GM21528 (cell line): ENCODE results near the gene VWA5A.
"Not testable (repeated sequence)": the region's sequence is repeated elsewhere in the genome, so short reads cannot be mapped to it uniquely, and the experiment has no call there.

Experiments
- ATAC-seq: cut with Tn5 transposase; IDR thresholded peaks from one replicate; pipeline ENCODE4 v1.9.1; 2021; ENCODE audit warnings: mild to moderate bottlenecking, moderate library complexity; ENCODE audit not compliant: unreplicated experiment, low FRiP score

Gene VWA5A

DNA sequence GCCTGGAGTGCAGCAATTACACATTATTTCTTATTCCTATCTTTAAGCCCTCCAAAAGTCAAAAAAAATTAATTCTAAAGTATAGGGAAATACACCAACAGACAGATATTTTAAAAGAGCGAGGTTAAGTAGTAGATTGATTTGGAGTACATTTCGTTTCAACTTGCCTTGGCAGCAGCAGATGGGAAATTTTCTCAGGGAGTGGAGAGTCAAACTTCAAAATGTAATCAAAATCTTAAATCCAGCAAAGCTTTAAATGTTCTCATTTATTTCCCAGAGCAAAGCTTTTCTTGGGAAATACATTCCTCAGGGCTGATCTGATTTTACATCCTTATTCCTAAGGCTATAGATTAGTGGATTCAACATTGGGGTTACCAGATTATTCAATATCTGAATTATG, 21.9 kb upstream of the VWA5A start:
- no peak for ATAC-seq

DNA sequence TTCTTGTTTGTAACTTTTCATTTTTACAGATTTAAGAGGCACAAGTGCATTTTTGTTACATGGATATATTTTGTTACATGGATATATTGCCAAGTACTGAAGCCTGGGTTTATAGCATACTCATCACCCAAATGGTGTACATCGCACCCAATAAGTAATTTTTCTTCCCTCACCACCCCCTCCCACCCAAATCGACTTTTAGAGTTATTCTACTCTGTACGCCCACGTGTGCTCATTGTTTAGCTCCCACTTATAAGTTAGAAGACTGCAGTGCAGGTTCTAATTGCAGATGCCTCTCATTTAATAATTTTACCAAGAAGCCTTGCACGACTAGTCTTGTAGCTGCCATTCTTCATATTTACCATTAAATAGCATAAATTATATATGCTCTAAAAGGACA, 20.5 kb upstream of the VWA5A start:
- ATAC-seq: no peak

DNA sequence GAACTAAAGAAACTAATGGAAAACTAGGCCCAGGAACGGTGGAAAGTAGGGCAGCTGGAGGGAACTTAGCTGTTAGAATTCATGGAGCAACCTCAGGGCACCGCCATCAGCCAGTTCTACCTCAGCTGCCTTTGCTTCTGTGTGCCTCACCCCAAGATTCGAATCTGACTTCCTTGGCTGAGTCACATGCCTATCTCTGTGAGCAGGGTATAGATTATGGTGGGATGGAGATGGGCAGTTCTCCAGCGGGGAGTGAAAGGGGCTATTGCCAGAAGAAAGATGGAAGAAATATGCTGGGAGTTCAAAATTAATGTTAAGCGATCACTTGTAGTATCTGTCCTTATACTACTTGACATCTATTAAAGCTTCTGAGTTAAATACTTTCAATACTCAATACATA, 18.9 kb upstream of the VWA5A start:
- ATAC-seq: no peak

DNA sequence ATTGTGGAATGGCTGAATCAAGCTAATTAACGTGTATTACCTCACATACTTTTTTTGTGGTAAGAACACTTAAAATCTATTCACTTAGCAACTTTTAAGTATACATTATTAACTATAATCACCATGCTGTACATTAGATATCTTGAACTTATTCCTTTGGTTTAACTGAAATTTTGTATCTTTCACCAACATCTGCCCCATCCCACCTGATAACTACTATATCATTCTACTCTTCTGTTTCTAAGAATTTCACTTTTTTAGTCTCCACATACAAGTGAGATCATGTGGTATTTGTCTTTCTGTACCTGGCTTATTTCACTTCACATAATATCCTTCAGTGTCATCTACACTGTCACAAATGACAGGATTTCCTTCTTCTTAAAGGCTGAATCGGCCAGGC, 17.1 kb upstream of the VWA5A start:
- no peak for ATAC-seq

DNA sequence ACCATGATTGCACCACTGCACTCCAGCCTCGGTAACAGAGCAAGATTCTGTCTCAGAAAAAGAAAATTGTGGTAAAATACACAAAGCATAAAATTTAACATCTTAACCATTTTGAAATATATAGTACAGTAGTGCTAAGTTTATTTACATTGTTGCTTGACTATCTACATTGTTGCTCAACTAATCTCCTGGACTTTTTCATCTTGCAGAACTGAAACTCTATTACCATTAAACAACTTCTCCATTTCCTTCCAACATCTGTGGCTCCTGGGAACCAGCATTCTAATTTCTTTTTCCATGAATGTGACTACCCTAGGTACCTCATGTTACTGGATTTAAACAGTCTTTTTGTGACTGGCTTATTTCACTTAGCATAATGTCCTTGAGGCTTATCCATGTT, 13.5 kb upstream of the VWA5A start:
- no peak for ATAC-seq

DNA sequence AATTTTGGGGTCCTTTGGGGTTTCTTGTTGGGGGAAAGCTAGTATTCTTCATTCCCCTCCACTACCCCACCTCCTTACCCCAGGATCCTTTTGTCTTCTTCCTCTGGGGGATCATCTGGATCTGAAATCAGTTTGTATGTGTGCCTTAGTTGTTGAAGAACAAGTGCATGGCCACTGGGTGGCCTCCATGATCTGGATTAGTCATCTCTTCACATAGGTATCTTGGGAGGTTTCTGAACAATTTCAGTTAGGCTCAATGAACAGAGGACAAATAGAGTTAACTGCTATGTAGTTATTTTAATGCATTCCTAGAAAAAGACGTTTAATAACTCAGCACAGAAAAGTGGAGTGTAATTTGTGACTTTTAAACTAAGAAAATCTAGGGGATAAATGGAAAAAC, 7.1 kb upstream of the VWA5A start:
- ATAC-seq: no peak

DNA sequence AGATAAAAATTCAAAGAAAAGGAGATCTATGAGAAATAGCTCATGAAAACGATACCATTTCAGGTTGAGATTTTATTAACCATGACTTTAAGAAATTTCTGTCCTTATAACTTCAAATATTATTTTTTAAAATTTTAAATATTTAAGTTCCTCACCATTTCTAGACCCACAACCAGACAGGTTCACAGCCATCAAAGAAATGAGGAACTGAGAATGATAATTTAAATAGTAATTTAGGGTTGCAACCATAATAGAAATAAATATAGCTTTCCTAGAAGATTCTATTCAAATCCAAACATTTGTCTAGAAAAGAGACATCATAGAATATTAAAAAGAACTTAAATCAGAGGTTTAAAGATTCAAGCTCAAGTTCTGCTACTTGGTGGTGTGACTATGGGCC, 5.9 kb upstream of the VWA5A start:
- ATAC-seq: no peak

DNA sequence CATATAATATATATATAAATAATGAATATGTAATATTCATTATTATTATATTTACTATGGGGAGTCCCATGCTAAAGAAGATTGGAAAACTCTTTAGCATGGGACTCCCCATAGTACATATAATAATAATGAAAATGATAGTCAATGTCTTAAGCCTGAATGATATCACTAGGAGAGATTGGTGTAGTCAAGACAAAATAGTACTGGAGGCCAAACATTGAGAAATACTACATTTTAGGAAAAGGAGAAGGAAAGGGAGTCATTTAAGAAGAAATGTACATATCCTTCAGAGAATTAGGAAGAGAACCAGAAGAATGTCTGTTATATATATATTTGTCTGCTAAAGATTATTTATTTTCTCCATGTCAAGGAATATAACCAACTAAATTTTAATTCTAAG, 5.0 kb upstream of the VWA5A start:
- ATAC-seq: no peak

DNA sequence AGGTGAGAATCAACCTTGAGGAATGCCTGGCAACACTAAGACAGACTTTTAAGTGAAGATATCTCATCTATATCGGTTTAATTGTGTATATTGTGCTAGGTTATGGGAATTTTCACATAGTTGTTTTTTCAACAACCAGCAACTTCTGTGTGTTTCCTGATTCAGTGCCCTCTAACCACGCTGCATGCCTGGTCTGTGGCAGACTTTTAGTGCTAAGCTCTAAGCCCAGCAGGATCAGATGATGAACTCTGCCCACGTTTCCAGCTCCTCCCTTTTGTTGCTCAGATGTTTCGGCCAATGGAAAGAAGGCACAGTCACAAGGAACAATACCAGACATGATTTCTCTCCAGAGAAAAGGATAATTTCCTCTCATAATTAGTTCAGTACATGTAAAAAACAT, 1.4 kb upstream of the VWA5A start:
- no peak for ATAC-seq

DNA sequence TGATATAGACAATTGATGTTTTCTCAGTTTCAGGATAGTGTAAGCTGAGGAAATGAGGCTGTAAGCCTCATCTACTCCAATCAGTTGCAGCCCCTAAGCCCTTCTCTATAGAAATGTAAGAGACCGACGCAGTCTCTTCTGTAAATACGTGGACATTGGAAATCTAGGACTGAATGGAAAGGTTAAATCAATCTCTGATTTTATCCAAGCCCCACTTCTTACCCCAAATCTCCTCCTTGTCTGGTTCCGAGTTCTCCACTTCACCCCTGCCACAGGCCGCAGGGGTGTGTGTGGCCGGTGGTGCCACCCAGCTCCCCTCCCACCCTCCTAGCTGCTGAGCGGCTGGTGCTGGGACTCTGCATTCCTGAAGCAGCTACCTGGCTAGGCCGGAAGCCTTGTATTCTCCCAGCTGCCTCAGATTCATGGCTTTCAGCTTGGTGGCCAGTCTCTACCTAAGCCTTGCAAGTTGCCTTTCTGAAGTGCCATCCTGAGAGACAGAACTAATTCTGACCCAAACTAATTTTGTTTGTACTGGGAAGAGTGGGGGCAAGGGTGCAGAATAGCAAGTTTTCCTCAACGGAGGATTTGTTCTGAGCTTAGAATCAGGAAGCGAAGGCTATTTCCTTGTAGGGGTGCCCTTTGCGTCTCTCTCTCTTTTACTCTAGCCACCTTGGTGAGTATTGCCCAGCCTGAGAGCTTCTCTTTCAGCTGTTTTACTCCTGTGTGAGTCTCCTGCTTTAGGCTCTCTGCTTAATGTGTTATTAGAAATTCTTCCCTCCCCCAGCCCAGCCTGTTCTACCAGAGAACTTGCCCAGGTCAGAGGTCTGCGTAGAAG, 749 bp downstream of the VWA5A start:
- ATAC-seq: peak; percentile 37

DNA sequence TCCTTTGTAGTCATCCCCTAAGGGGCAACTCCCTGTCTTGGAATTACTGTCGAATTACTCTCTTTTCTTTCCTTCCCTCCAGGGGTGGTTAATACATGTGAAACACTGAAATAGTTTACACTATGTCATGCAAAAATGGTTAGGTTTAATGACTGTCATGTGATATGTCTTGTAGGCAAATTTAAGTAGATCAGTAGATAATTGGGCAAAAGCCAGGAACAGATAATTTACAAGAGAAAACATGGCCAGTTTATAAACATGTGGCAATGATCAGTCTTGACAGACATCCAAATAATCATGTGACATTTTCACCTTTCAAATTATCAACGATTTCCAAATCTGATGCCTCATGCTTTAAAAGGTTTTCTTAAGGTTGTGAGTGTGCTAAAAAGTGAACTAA, 3.9 kb downstream of the VWA5A start:
- no peak for ATAC-seq

DNA sequence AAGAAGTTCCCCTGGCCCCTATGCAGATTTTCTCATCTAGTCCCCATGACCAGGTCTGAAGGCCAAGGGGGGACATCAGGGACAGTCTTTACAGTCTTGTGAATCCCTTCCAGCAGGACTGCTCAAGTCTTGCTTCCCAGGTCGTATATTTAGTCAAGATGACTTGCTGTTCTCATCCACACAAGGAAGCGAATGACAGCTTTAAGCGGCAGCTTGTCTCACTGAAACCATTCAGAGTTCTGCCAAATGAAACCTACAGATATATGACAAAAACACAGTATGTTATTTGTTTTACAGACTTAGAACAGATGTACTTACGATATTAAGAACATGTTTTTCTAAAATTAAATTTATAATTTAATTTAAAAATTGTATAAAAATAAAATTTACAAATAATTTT, 5.6 kb downstream of the VWA5A start:
- no peak for ATAC-seq

DNA sequence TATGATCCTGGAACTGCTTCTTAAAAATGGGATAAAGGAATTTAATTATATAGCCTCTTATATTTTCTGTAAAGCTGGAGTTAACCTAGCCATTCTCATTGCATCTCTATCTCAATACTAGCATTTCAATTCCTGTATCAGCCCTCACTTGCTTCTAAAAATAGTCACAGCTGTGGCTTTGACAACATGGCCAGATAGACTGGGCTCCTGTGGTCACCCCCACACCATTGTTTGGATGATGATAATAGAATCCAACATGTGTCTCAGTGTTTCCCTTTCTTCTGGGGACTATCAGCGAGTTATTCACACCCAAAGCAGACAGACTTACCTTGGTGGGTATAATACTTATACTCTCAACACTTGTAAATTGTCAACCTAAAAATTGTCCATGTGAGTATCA, 6.9 kb downstream of the VWA5A start:
- ATAC-seq: no peak

DNA sequence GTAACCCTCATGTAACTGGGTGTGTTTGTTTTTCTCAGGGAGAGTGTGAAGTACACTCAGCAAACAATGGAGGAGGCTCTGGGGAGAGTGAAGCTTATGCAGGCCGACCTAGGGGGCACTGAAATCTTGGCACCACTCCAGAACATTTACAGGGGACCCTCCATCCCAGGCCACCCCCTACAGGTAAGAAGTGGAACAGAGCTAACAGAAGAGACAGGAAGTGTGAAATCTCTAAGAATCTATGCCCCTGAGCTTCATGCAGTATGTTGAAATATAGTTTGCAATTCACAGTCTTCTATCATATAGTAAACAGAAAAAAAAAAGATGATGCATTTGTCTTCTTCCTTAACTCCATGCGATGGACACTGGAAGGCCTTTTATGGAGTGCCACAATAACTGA, 8.4 kb downstream of the VWA5A start:
- ATAC-seq: no peak

DNA sequence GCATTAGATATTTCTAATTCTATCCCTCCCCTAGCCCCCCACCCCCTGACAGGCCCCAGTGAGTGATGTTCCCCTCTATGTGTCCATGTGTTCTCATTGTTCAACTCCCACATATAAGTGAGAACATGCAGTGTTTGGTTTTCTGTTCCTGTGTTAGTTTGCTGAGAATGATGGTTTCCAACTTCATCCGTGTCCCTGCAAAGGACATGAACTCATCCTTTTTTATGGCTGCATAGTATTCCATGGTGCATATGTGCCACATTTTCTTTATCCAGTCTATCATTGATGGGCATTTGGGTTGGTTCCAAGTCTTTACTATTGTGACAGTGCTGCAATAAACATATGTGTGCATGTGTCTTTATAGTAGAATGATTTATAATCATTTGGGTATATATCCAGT, 11.9 kb downstream of the VWA5A start:
- ATAC-seq: not testable (repeated sequence)

DNA sequence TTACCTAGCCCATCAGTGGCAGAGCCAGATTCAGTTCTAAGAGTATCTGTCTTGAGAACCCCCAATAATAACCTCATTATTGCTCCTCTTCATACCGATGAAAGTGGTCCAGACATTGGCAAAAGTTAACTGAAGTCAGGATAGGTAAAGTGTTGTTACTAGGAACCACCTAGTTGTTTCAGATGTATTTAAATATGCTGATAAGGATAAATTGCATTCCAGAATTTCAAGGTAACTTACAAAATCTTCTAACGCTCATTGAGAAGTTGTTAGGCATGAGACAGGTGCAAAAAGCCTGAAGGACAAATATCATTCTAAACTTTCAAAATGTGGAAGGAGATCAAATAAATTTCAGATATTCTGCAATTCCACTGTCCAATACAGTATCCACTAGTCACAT, 27.8 kb downstream of the VWA5A start:
- no peak for ATAC-seq

DNA sequence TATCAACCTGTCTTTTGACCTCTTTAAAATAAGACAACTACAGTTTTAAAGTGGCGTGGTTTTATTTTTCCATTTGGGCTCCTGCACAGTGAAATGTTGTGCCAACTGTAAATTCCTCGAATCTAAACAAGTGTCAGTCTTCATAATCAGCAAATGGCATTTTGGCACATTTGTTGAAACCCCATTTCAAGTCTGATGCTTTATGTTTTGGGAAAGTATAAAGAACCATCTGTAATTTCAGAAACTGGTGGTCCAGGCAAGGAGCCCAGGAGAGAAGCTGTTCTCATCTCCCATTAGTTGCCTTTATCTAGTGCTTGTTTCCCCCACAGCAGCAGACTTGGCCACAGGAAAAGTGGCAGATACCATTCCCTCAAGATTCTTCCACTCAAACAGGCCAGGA, 32.7 kb downstream of the VWA5A start:
- ATAC-seq: no peak

DNA sequence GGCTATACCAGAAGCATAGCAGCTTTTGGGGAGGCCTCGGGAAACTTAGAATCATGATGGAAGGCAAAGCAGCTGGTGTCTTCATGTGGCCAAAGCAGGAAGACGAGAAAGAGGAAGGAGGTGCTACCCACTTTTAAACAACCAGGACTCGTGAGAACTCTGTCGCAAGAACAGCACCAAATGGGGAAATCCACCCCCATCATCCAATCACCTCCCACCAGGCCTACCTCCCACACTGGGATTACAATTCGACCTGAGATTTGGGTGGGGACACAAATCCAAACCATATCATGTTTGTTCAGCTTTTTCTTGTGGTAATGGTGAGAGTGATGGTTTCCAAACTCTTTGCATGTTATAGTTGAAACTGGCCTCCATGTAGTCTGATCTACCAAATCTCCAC, 35.4 kb downstream of the VWA5A start:
- ATAC-seq: no peak

DNA sequence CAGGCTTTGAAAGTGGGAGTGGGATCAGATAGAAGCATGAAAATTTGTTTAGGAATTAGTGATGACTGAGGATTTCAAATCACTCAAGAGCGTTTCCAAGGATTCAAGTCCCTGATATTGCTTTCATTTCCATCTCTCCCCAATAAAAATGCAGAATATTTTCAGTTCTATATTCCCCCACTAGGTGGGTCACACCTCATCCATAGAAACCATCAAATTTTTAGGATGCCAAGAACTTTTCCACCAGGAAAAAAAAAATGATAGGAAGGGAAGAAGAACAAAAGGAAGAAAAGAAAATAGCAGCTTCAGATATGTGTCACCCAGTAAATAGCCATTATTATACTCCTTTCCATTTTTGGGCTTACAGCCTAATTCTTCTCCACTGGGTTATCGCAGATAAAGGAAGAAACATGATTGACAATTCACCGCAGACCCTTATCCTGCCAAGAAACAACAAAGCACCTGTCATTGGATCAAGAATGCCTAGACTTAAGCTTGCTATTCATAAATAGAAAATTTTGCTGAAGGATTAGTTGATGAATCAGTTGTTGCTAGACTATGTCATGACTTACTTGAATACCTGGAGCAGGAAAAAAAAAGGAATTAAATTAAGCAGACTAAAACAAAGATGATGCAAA, 37.6 kb downstream of the VWA5A start:
- ATAC-seq: no peak

DNA sequence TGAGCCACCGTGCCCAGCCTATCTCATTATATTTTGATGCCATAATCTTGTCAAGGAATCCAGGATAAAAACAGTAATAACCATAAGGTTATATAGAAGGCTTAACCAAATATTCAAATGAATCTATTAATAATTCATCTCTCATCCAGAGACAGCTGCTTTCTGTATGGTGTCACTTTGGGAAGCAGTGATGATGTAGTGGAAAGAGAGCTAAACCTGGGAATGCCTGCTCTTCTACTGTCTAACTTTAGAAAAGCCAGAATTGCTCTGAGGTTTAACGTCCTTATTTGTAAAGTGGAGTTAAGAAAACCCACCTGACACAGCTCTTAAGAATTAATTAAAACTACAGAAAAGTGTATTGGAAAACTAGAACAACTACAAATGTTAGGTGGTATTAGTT, 38.6 kb downstream of the VWA5A start:
- ATAC-seq: no peak

DNA sequence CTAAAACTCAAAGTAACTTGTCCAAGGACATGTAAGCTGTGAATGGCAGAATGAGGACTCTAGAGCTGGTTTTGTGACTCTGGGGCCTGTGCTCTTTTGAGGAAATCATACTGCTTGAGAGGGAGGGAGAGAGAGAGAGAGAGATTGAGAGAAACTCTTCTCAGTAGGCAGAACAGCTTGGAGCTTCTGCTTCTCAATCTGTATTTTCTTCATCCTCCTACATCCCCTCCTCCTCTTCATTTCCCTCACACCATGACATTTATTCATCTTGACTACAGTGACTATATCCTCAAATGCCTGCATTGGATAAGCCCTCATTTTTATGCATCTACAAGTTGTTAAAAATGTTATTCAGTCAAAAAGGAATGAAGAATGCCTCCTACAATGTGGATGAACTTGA, 44.2 kb downstream of the VWA5A start:
- no peak for ATAC-seq

DNA sequence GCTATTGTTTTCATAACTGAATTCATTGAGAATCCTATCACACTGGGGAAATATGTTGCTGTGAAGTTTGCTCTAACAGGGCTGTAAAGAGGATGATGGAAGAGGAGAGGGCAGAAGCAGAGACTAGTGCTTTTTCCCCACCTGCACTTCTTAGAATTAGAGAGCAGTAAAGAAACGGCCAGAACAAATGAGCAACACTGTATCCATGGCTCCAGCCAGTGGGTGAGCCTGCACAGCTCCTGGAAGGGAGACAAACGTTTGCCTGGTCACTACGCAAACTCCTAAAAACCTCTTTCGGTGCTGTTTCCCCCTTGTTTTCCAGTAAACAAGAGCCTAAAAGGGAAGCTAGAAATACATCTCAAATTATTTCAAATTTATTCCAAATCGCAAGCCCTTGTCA, 45.7 kb downstream of the VWA5A start:
- no peak for ATAC-seq
